OCI-LY1 (cell line): Measurements from ENCODE around the gene METRN.

Source experiments
- H2AFZ ChIP-seq: fragments of 200-600 bp; sonication (generic), shearing (Covaris generic); 2 replicates; pipeline ENCODE4 v1.6.0; 2014; ENCODE audit warnings: antibody characterized with exemption, mild to moderate bottlenecking, low read length
- H3F3A ChIP-seq: fragments of 200-600 bp; sonication (generic), shearing (Covaris generic); 2 replicates; pipeline ENCODE4 v1.6.0; 2014; ENCODE audit warnings: mild to moderate bottlenecking, antibody characterized with exemption, low read length, moderate library complexity; ENCODE audit not compliant: insufficient read depth
- H3K27ac ChIP-seq: fragments of 200-600 bp; sonication (generic); 2 replicates; pipeline ENCODE4 v1.5.1; 2014; ENCODE audit warnings: low read length, mixed run types, mild to moderate bottlenecking, low read depth; ENCODE audit not compliant: poor library complexity, severe bottlenecking
- H3K27me3 ChIP-seq: fragments of 200-600 bp; sonication (generic); 2 replicates; pipeline ENCODE4 v1.6.0; 2014; ENCODE audit warnings: antibody characterized with exemption, mild to moderate bottlenecking, low read length, moderate library complexity; ENCODE audit not compliant: insufficient read depth
- H3K36me3 ChIP-seq: fragments of 200-600 bp; sonication (generic); 2 replicates; pipeline ENCODE4 v1.6.1; 2014; ENCODE audit warnings: mild to moderate bottlenecking, antibody characterized with exemption, low read length, moderate library complexity, mixed read lengths; ENCODE audit not compliant: insufficient read depth
- H3K4me1 ChIP-seq: fragments of 200-600 bp; sonication (generic); 2 replicates; pipeline ENCODE4 v1.5.1; 2014; ENCODE audit warnings: mild to moderate bottlenecking, low read length, moderate library complexity; ENCODE audit not compliant: insufficient read depth, severe bottlenecking
- H3K4me2 ChIP-seq: fragments of 200-600 bp; sonication (generic), shearing (Covaris generic); 2 replicates; pipeline ENCODE4 v1.6.1; 2014; ENCODE audit warnings: low read length
- H3K4me3 ChIP-seq: fragments of 200-600 bp; sonication (generic); 2 replicates; pipeline ENCODE4 v1.5.1; 2014; ENCODE audit warnings: low read length, low read depth, mild to moderate bottlenecking, mixed read lengths; ENCODE audit not compliant: poor library complexity, severe bottlenecking
- H3K79me2 ChIP-seq: fragments of 200-600 bp; shearing (Covaris generic); 2 replicates; pipeline ENCODE4 v1.6.1; 2016; ENCODE audit warnings: mixed run types, low read length, mixed read lengths; ENCODE audit not compliant: insufficient read depth
- H3K9ac ChIP-seq: fragments of 200-600 bp; sonication (generic), shearing (Covaris generic); 2 replicates; pipeline ENCODE4 v1.6.1; 2014; ENCODE audit warnings: mild to moderate bottlenecking, low read length, mixed read lengths
- H3K9me2 ChIP-seq: fragments of 200-600 bp; sonication (generic), shearing (Covaris generic); 2 replicates; pipeline ENCODE4 v1.6.1; 2014; ENCODE audit warnings: low read depth, mild to moderate bottlenecking, low read length, mixed read lengths
- H3K9me3 ChIP-seq: fragments of 200-600 bp; shearing (Covaris generic); 2 replicates; pipeline ENCODE4 v1.6.1; 2014; ENCODE audit warnings: low read length, mixed read lengths
- H4K20me1 ChIP-seq: fragments of 200-600 bp; sonication (generic), shearing (Covaris generic); 2 replicates; pipeline ENCODE4 v1.6.0; 2016; ENCODE audit warnings: mild to moderate bottlenecking, low read length; ENCODE audit not compliant: insufficient read depth
- CTCF ChIP-seq: fragments of 200-600 bp; sonication (generic), shearing (Covaris generic); IDR thresholded peaks from 2 replicates; pipeline ENCODE4 v1.5.1; 2017; ENCODE audit warnings: mild to moderate bottlenecking, antibody characterized with exemption, low read length, moderate library complexity, mixed read lengths
- EZH2 ChIP-seq: fragments of 200-600 bp; sonication (generic), shearing (Covaris generic); IDR thresholded peaks from 2 replicates; pipeline ENCODE4 v1.8.0; 2017; ENCODE audit warnings: borderline replicate concordance, mixed run types, mild to moderate bottlenecking, antibody characterized with exemption, low read length, moderate library complexity, mixed read lengths

METRN gene

GRCh38 chr16:700684-701584, 14.0 kb upstream of the METRN start:
- H2AFZ ChIP-seq, result no peak overlapping the region
- H3K79me2 ChIP-seq, result no peaks in the 10 kb centered on the region
- no peak overlapping the region for H3K9ac ChIP-seq
- no peak overlapping the region for H3K4me3 ChIP-seq
- H3K4me1 ChIP-seq, result peaks cover 1% of the 10 kb centered on the region
- no peaks in the 10 kb centered on the region for H3F3A ChIP-seq
- no peak overlapping the region for H3K27ac ChIP-seq
- no peaks in the 10 kb centered on the region for H4K20me1 ChIP-seq
- no peaks in the 10 kb centered on the region for H3K27me3 ChIP-seq
- no peaks in the 10 kb centered on the region for H3K9me2 ChIP-seq
- H3K36me3 ChIP-seq, result no peaks in the 10 kb centered on the region
- H3K4me2 ChIP-seq, result no peak overlapping the region
- TF ChIP-seq EZH2 (no peak), CTCF (no peak)
- H3K9me3 ChIP-seq, result no peaks in the 10 kb centered on the region

DNA sequence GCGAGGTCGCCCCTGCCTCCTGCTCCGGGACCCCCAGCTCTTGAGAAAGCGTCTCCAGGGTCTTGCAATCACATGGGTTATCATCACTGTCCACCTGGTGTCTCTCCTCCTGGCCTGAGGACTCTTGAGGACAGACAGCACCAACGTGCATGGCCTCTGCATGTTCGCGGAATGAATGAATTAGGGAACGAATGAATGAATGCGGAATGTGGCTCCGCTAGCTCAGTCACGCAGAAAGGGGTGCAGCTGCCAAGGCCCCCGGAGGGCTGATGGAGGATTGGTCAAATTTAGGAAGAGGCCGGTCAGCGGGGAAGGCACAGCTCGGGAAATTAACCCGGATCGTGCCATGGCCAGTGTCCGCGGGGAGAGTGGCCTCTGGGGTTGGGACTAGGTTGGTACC, 12.6 kb upstream of the METRN start:
- Histone ChIP-seq H3K4me1 (no peaks in the 10 kb centered on the region), H3K9me2 (no peaks in the 10 kb centered on the region), H3K27ac (no peak overlapping the region), H3K79me2 (no peaks in the 10 kb centered on the region), H3K9ac (no peak overlapping the region), H3K36me3 (no peaks in the 10 kb centered on the region), H3K9me3 (no peaks in the 10 kb centered on the region), H3K4me3 (no peak overlapping the region), H3F3A (no peaks in the 10 kb centered on the region), H2AFZ (no peak overlapping the region), H4K20me1 (no peaks in the 10 kb centered on the region), H3K27me3 (no peaks in the 10 kb centered on the region), H3K4me2 (no peak overlapping the region)
- TF ChIP-seq EZH2, result no peak
- no peak for TF ChIP-seq CTCF

GRCh38 chr16:703406-703805, 11.5 kb upstream of the METRN start:
- Histone ChIP-seq H3K36me3 (no peaks in the 10 kb centered on the region), H3K9me2 (no peaks in the 10 kb centered on the region), H3K27ac (no peak overlapping the region), H4K20me1 (no peaks in the 10 kb centered on the region), H3K4me2 (no peak overlapping the region), H3K9ac (no peak overlapping the region), H3K9me3 (no peaks in the 10 kb centered on the region), H3K4me3 (no peak overlapping the region), H3K79me2 (no peaks in the 10 kb centered on the region), H2AFZ (no peak overlapping the region), H3K27me3 (no peaks in the 10 kb centered on the region), H3F3A (no peaks in the 10 kb centered on the region), H3K4me1 (no peaks in the 10 kb centered on the region)
- TF ChIP-seq CTCF (no peak), EZH2 (no peak)
